Heart right ventricle (tissue), 16 donors: ENCODE results near the gene OTOL1. TPM values are rescaled to one million over a fixed set of nuclear protein-coding genes. Genes with fewer than 3 reads are reported as not detected.

ENCODE experiments used
- ATAC-seq, 8 donors: fragments of 200-7000 bp; cut with Tn5 transposase; one replicate each; pipeline ENCODE4 v1.9.1; 2020; ENCODE audit warnings: mild to moderate bottlenecking in 8 of 8, moderate library complexity in 8 of 8, moderate number of reproducible peaks in 1 of 8
- DNase-seq, 2 donors: peaks; one replicate each; pipeline ENCODE4 v3.0.0-alpha.2; 2020
- H3K27ac ChIP-seq, 10 donors: fragments of 200-600 bp; sonication (generic) in 2 of 10; one replicate each; pipeline versions ENCODE4 v1.5.0 to v1.8.0; 2020 to 2022; ENCODE audit warnings: mild to moderate bottlenecking in 3 of 10
- H3K27me3 ChIP-seq, 7 donors: fragments of 200-600 bp; one replicate each; pipeline ENCODE4 v1.8.0; 2021 to 2022; ENCODE audit warnings: mild to moderate bottlenecking in 2 of 7
- H3K36me3 ChIP-seq, 9 donors: fragments of 200-600 bp; sonication (generic) in 1 of 9; one replicate each; pipeline versions ENCODE4 v1.5.0 to v1.8.0; 2020 to 2022; ENCODE audit warnings: mild to moderate bottlenecking in 2 of 9
- H3K4me1 ChIP-seq, 9 donors: fragments of 200-600 bp; sonication (generic) in 1 of 9; one replicate each; pipeline versions ENCODE4 v1.5.0 to v1.8.0; 2020 to 2022; ENCODE audit warnings: mild to moderate bottlenecking in 4 of 9
- H3K4me3 ChIP-seq, 10 donors: fragments of 200-600 bp; sonication (generic) in 2 of 10; one replicate each; pipeline versions ENCODE4 v1.5.0 to v1.8.0; 2020 to 2022; ENCODE audit warnings: mild to moderate bottlenecking in 7 of 10, moderate library complexity in 2 of 10
- H3K9me3 ChIP-seq, 11 donors: fragments of 200-600 bp in 10 of 11; sonication (generic) in 2 of 11; one replicate each; pipeline versions ENCODE4 v1.5.0 to v1.8.0; 2013 to 2022; ENCODE audit warnings: mild to moderate bottlenecking in 2 of 11, control low read depth in 1 of 11, moderate library complexity in 1 of 11
- WGBS, 2 donors: extraction: QIAGEN DNeasy Blood & Tissue Kit; methylation state at CpG; one replicate each; pipeline ENCODE4 v1.1.7; 2013; ENCODE audit warnings: inconsistent platforms in 1 of 2; 5-methylcytosine and 5-hydroxymethylcytosine counted together
- intact Hi-C, 10 donors: fragments of 100-400 bp; cut with DNase I; formaldehyde crosslinking; loops; one replicate each; pipeline versions ENCODE4 v1.11.1 to v1.14.2; 2022
- polyA plus RNA-seq, 2 donors: library from polyadenylated mRNA; stranded (reverse); fragments of 200-250 nt; gene quantifications; one replicate each; pipeline ENCODE4 v1.2.3, GENCODE V29; 2013
- total RNA-seq, 10 donors: library from RNA; stranded (reverse); fragmentation: NEBNext Ultra II Directional in 3 of 10; extraction: Animal tissue kit (Norgen Biotek cat#: 25700) in 3 of 10; gene quantifications; one replicate each; pipeline versions ENCODE4 v1.2.1 to v1.2.4, GENCODE V29; 2021 to 2023
- TF ChIP-seq, protein P1 (sequence below), 9 donors: fragments of 200-600 bp; sonication (generic) in 2 of 9; IDR thresholded peaks; one replicate each; pipeline versions ENCODE4 v1.5.0 to v1.8.0; 2021 to 2022; ENCODE audit warnings: antibody characterized with exemption in 9 of 9, mild to moderate bottlenecking in 5 of 9, moderate library complexity in 1 of 9
- donor health status: Arrhythmogenic right ventricular cardiomyopathy.
- donor health status: ischemic (EF 13 %, LVEDD 7.1; RV severe dilation, severe dysfunction).
- donor health status: healthy with polysubstance abuse.
- donor health status: DM: no; HTN: yes; CAD: no.
- donor health status: DM: no; HTN: no; CAD: no.
- donor health status: ischemic (EF 25% LVEDD 6.9; RV normal size, moderate dysfunction).
- donor health status: ischemic (EF 25% LVEDD 5.7; RV mildly dilated, moderate dysfunction).
- donor health status: healthy.
- donor health status: DM: yes; HTN: yes; CAD: no.
- donor health status: Ischemic cardiomyopathy.
- donor health status: ischemic (EF 35%, LVEDD 5.7; RV mildly dilated, moderate dysfunction).
- donor health status: nonischemic (EF 11% LVEDD 7.7; RV severe dilation, severe dysfunction).
- donor health status: DM: yes; HTN: yes; CAD: no.
- donor health status: PGD.
- donor health status: ischemic (EF 29% LVEDD 5.4; RV normal size, mild dysfunction).
- donor health status: nonischemic (EF 23%, LVEDD 6.1; RV moderate dilation, normal function).

The OTOL1 gene
- total and polyA plus RNA-seq, 12 donors: not detected

DNA sequence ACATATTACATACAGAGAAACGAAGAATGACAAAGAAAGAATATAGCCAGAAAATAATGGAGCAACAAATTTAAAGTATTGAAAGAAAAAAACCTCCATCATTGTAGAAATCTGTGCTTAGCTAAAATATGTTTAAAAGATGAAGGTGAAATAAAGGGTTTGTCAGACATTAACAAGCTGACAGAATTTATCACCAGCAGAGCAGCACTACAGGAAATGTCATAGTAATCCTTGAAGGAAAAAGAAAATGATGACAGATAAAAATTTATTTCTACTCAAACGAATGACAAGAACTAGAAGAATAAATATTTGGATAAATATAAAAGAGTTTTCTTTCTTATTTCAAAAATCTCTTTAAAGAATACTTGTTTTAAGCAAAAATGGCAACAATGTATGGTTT is 40.6 kb upstream of the OTOL1 start:
- TF ChIP-seq, protein P1, sequence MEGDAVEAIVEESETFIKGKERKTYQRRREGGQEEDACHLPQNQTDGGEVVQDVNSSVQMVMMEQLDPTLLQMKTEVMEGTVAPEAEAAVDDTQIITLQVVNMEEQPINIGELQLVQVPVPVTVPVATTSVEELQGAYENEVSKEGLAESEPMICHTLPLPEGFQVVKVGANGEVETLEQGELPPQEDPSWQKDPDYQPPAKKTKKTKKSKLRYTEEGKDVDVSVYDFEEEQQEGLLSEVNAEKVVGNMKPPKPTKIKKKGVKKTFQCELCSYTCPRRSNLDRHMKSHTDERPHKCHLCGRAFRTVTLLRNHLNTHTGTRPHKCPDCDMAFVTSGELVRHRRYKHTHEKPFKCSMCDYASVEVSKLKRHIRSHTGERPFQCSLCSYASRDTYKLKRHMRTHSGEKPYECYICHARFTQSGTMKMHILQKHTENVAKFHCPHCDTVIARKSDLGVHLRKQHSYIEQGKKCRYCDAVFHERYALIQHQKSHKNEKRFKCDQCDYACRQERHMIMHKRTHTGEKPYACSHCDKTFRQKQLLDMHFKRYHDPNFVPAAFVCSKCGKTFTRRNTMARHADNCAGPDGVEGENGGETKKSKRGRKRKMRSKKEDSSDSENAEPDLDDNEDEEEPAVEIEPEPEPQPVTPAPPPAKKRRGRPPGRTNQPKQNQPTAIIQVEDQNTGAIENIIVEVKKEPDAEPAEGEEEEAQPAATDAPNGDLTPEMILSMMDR (IDR thresholded peaks at IDR 0.05): no peak
- H3K27me3 ChIP-seq: no peaks in the 10 kb centered on the region
- ATAC-seq (no peak), DNase-seq (no peak)
- H3K36me3 ChIP-seq: no peaks in the 10 kb centered on the region
- H3K27ac ChIP-seq: no peak overlapping the region
- peaks cover 0 to 10% (median 0%) of the 10 kb centered on the region in 11 donors for H3K9me3 ChIP-seq
- WGBS, 2 donors: 58 to 70% methylated on average over 2 of the region's 2 CpGs
- no peak overlapping the region for H3K4me3 ChIP-seq
- intact Hi-C loops: no loop called here
- H3K4me1 ChIP-seq: no peaks in the 10 kb centered on the region

DNA sequence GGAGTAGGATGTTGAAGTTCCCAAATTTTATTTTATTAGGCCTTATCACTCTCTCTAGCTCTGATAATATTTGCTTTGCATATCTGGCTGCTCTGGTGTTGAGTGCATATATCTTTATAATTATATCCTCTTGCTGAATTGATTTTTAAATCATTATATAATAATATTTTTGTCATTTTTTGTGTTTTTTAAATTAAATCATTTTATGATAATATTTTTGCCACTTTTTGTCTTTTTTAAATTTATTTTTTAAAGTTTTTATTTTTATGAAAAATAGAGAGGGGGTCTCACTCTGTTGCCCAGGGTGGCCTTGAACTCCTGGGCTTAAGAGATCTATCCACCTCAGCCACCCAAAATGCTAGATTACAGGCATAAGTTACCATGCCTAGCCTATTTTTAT is 34.5 kb upstream of the OTOL1 start:
- TF ChIP-seq, protein P1 (IDR thresholded peaks at IDR 0.05): no peak
- intact Hi-C loops: no loop called here

DNA sequence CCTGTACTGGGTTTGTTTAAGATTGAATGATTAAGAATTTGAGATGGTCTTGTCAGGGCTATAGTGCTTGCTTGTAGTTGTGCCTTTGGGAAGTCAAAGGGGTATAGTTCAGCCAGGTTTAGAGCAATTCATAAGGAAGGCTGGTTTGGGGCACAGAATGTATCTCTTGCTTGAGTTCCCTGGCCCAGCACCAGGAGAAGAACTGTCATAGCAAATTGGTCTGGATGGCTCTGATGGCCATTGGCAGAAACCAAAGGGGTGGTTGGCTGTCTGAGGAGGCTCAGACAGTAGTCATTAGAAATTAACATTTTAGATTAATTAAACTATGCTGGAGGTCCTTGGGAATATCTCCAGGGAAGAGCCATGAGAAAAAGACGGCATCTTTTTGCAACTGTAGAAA is 25.4 kb upstream of the OTOL1 start:
- Histone ChIP-seq H3K27ac (no peak overlapping the region), H3K27me3 (peaks cover 0 to 10% (median 0%) of the 10 kb centered on the region in 7 donors), H3K4me1 (no peaks in the 10 kb centered on the region), H3K4me3 (no peak overlapping the region), H3K36me3 (no peaks in the 10 kb centered on the region), H3K9me3 (peaks cover 0 to 8% (median 0%) of the 10 kb centered on the region in 11 donors)
- TF ChIP-seq, protein P1 (IDR thresholded peaks at IDR 0.05): no peak
- intact Hi-C loops: no loop called here
- no peak for DNase-seq
- WGBS, 2 donors: 80 to 84% methylated on average over 1 of the region's 1 CpG
- no peak for ATAC-seq

More for the DNA sequence above, 34.5 kb upstream of the OTOL1 start:
- peaks cover 0 to 27% (median 16%) of the 10 kb centered on the region in 11 donors for H3K9me3 ChIP-seq
- no peak overlapping the region for H3K4me3 ChIP-seq
- no peak overlapping the region for H3K27ac ChIP-seq
- no peak for DNase-seq
- H3K27me3 ChIP-seq: no peaks in the 10 kb centered on the region
- H3K4me1 ChIP-seq: no peaks in the 10 kb centered on the region
- H3K36me3 ChIP-seq: no peaks in the 10 kb centered on the region
- ATAC-seq: no peak

DNA sequence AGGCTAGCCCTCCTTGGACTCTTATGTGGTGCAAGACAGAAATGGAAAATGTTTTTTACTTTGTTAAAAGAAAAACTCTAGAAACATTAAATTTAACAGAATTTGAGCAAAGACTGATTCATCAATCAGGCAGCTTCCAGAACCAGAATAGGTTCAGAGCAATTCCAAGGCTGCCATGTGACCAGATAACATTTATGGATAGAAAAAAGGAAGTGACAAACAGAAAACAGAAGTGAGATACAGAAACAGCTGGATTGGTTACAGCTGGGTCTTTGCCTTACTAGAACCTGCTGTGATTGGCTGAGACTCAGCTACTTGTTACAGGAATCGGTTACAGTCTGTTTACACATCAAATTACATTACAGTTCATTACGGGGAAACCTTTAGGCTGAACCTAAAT is 22.5 kb upstream of the OTOL1 start:
- TF ChIP-seq, protein P1 (IDR thresholded peaks at IDR 0.05): no peak
- WGBS, 2 donors: 81 to 84% methylated on average over 2 of the region's 2 CpGs
- DNase-seq (no peak), ATAC-seq (no peak)
- Histone ChIP-seq H3K27ac (no peak overlapping the region), H3K4me1 (no peaks in the 10 kb centered on the region), H3K36me3 (no peaks in the 10 kb centered on the region), H3K27me3 (peaks cover 0 to 10% (median 0%) of the 10 kb centered on the region in 7 donors), H3K9me3 (peaks cover 0 to 8% (median 0%) of the 10 kb centered on the region in 11 donors), H3K4me3 (no peak overlapping the region)
- intact Hi-C loops: no loop called here
